ENCODE measurements around the gene ACTR1A.

GRCh38 chr10:102460836-102461186, 41.7 kb downstream of the ACTR1A start:
- TF ChIP-seq CTCF (IDR thresholded peaks at IDR 0.05; ENCODE audit: insufficient read depth, low read length, poor library complexity, severe bottlenecking) (no peak), EZH2phosphoT487 (conservative IDR thresholded peaks at IDR 0.05; ENCODE audit: low read length) (no peak)
